Spleen (tissue), 7 donors: ENCODE data around the gene PDXDC1.
"Not testable (repeated sequence)": the region's sequence is repeated elsewhere in the genome, so short reads cannot be mapped to it uniquely, and the experiment has no call there.

Source experiments
- CTCF ChIP-seq, 11 experiments: fragments of 200-600 bp in 7 of 11; fragments of 450-650 bp in 4 of 11; sonication (generic) in 4 of 11; IDR thresholded peaks in 8 of 11; conservative IDR thresholded peaks in 3 of 11; 1 replicate in 7 of 11; 2 replicates in 4 of 11; pipeline versions ENCODE4 v1.4.0 to v1.8.0; 2016 to 2021; ENCODE audit warnings: antibody characterized with exemption in 11 of 11, inconsistent platforms in 4 of 11, mild to moderate bottlenecking in 1 of 11
- POLR2A ChIP-seq, 3 donors: fragments of 450-650 bp; IDR thresholded peaks; one replicate each; pipeline ENCODE4 v1.5.1; 2017; ENCODE audit warnings: antibody characterized with exemption in 3 of 3, mild to moderate bottlenecking in 1 of 3
- POLR2AphosphoS5 ChIP-seq, 3 donors: sonication (generic); formaldehyde crosslinking; IDR thresholded peaks; one replicate each; pipeline ENCODE4 v1.5.1; 2017; ENCODE audit warnings: antibody characterized with exemption in 3 of 3
- donor health status: DM: no; HTN: no; CAD: no; lungs with moderate emphysema.
- donor health status: DM: no; HTN: no; CAD: no.
- donor health status: DM: no; HTN: no; CAD: no.

DNA sequence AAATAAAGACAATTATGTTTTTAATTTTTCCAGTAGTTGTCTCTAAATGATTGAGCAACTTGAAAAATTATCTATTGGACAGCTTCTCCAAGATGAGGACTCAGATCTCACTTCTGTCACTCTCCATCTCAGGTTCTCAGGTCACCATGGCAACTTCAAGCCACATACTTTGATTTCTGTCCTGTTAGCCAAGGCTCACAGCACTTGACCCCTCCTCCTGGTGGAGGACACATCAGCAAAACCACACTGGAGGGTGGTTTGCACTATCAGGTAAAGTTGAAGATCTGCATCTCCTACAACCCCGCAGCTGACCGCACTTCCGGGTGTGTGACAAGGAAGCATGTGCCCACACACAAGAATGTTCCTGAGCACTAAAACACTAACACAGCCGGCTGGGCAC is 91.1 kb downstream of the PDXDC1 start:
- not testable (repeated sequence) for TF ChIP-seq CTCF (IDR thresholded peaks at IDR 0.05 in 8 of 11, conservative IDR thresholded peaks at IDR 0.05 in 3 of 11); POLR2AphosphoS5 (IDR thresholded peaks at IDR 0.05); POLR2A (IDR thresholded peaks at IDR 0.05)
